HepG2 (cell line): ENCODE data around the gene ABCC1. TPM values are rescaled to one million over a fixed set of nuclear protein-coding genes. Genes with fewer than 3 reads are reported as not detected.

Source experiments
- ATAC-seq: fragments of 200-7000 bp; cut with Tn5 transposase; 3 replicates; pipeline ENCODE4 v1.9.1; 2020; ENCODE audit warnings: mild to moderate bottlenecking, moderate library complexity
- BruUV-seq: library from RNA; stranded (reverse); fragments of 400-500 nt; replicated peaks from 2 replicates; lab custom pipeline; 2021; lab: Mats Ljungman, UMichigan
- CTCF ChIA-PET: fragments of 300-600 bp; formaldehyde crosslinking; extraction: SDS; loops from one replicate; lab custom pipeline; 2021; ENCODE audit warnings: low total read pairs, inconsistent platforms, low intra/inter-chr PET ratio; lab: Yijun Ruan, JAX
- POLR2A ChIA-PET: fragments of 350-600 bp; sonication (Branson Sonifier 250); formaldehyde crosslinking; loops from one replicate; lab custom pipeline; 2020; ENCODE audit warnings: antibody characterized with exemption, inconsistent platforms; lab: Yijun Ruan, JAX
- DNase-seq: peaks from one replicate; pipeline ENCODE4 v3.0.0-alpha.2; 2015; ENCODE audit warnings: low spot score
- FAIRE-seq: peaks from 3 replicates; lab custom pipeline; 2011; peaks lifted over from hg19 to GRCh38; lab: Jason Lieb, UNC
- H2AFZ ChIP-seq: one replicate; pipeline ENCODE4 v1.6.1; 2011; ENCODE audit warnings: low read length, inconsistent platforms
- H3K27ac ChIP-seq: fragments of 300-600 bp; 3 replicates; pipeline ENCODE4 v1.8.0; 2011; ENCODE audit warnings: mixed run types, mild to moderate bottlenecking, mixed read lengths, low read length, inconsistent platforms; ENCODE audit not compliant: insufficient read depth; ENCODE audit errors: extremely low read length
- H3K27me3 ChIP-seq, 2 experiments: fragments of 200-600 bp in 1 of 2; 2 replicates in 1 of 2; 3 replicates in 1 of 2; pipeline versions ENCODE4 v1.6.0 to v1.8.0; 2011; ENCODE audit warnings: low read length in 2 of 2, mild to moderate bottlenecking in 2 of 2, moderate library complexity in 2 of 2, inconsistent platforms in 1 of 2; ENCODE audit not compliant: insufficient read depth in 2 of 2, control insufficient read depth in 1 of 2
- H3K36me3 ChIP-seq, 2 experiments: fragments of 200-600 bp in 1 of 2; replicated peaks in 1 of 2; 2 replicates in 1 of 2; 3 replicates in 1 of 2; pipeline versions ENCODE4 v1.5.1 to v1.8.0; 2011; ENCODE audit warnings: low read length in 2 of 2, inconsistent platforms in 1 of 2; ENCODE audit not compliant: insufficient read depth in 2 of 2, control insufficient read depth in 1 of 2
- H3K4me1 ChIP-seq: 2 replicates; pipeline ENCODE4 v1.5.1; 2012; ENCODE audit warnings: low read length, inconsistent platforms; ENCODE audit not compliant: insufficient read depth
- H3K4me2 ChIP-seq: 2 replicates; pipeline ENCODE4 v1.6.0; 2011; ENCODE audit warnings: low read depth, low read length, inconsistent platforms
- H3K4me3 ChIP-seq, 3 experiments: fragments of 200-600 bp in 1 of 3; sonication (generic), shearing (Covaris generic) in 1 of 3; replicated peaks in 1 of 3; 2 replicates each; pipeline ENCODE4 v1.5.1; 2011 to 2016; ENCODE audit warnings: low read length in 3 of 3, inconsistent platforms in 2 of 3, low read depth in 2 of 3, mild to moderate bottlenecking in 2 of 3, control low read depth in 1 of 3, mixed read lengths in 1 of 3; ENCODE audit not compliant: insufficient read depth in 1 of 3
- H3K79me2 ChIP-seq: one replicate; pipeline ENCODE4 v1.6.1; 2011; ENCODE audit warnings: low read length, inconsistent platforms; ENCODE audit not compliant: insufficient read depth
- H3K9ac ChIP-seq: 2 replicates; pipeline ENCODE4 v1.6.0; 2011; ENCODE audit warnings: mild to moderate bottlenecking, low read depth, low read length, inconsistent platforms; ENCODE audit not compliant: insufficient read depth
- H3K9me3 ChIP-seq: 2 replicates; pipeline ENCODE4 v1.5.1; 2012; ENCODE audit warnings: mild to moderate bottlenecking, low read length
- H4K20me1 ChIP-seq: 2 replicates; pipeline ENCODE4 v1.6.0; 2011; ENCODE audit warnings: inconsistent platforms, mild to moderate bottlenecking, low read length, moderate library complexity; ENCODE audit not compliant: insufficient read depth
- ATF7 ChIP-seq, 2 experiments: fragments of 450-650 bp in 1 of 2; sonication (generic) in 1 of 2; formaldehyde crosslinking in 1 of 2; IDR thresholded peaks; 2 replicates each; pipeline versions ENCODE4 v1.4.0 to v1.6.1; 2016 to 2020; ENCODE audit warnings: antibody characterized with exemption in 1 of 2, mild to moderate bottlenecking in 1 of 2, missing genetic modification reagents in 1 of 2
- ATM ChIP-seq: fragments of 450-650 bp; IDR thresholded peaks from 2 replicates; pipeline ENCODE4 v1.7.1; 2017; ENCODE audit warnings: mild to moderate bottlenecking, borderline replicate concordance
- CC2D1A ChIP-seq: sonication (generic); formaldehyde crosslinking; IDR thresholded peaks from 2 replicates; pipeline ENCODE4 v1.8.1; 2023; ENCODE audit warnings: mild to moderate bottlenecking, missing genetic modification reagents
- CHD4 ChIP-seq: fragments of 200-600 bp; sonication (generic); IDR thresholded peaks from 2 replicates; pipeline ENCODE4 v1.7.0; 2017; ENCODE audit warnings: mild to moderate bottlenecking, low read length, borderline replicate concordance
- DMAP1 ChIP-seq: IDR thresholded peaks from 2 replicates; pipeline ENCODE4 v1.6.1; 2016
- GABPA ChIP-seq, 2 experiments: IDR thresholded peaks; 2 replicates each; pipeline ENCODE4 v1.6.1; 2011 to 2016; ENCODE audit warnings: low read depth in 2 of 2, low read length in 1 of 2, missing biosample characterization in 1 of 2, missing genetic modification characterization in 1 of 2
- KLF11 ChIP-seq: IDR thresholded peaks from 2 replicates; pipeline ENCODE4 v1.6.1; 2016; ENCODE audit warnings: missing compliant biosample characterization
- MAZ ChIP-seq, 2 experiments: sonication (generic) in 1 of 2; formaldehyde crosslinking in 1 of 2; IDR thresholded peaks; 2 replicates each; pipeline versions ENCODE4 v1.5.0 to v1.6.1; 2012 to 2020; ENCODE audit warnings: low read depth in 2 of 2, mild to moderate bottlenecking in 2 of 2, borderline replicate concordance in 1 of 2, improper control_type of control experiment in 1 of 2, low read length in 1 of 2, missing genetic modification reagents in 1 of 2, moderate library complexity in 1 of 2
- NONO ChIP-seq, 2 experiments: fragments of 450-650 bp in 1 of 2; sonication (generic) in 1 of 2; formaldehyde crosslinking in 1 of 2; IDR thresholded peaks in 1 of 2; conservative IDR thresholded peaks in 1 of 2; 2 replicates each; pipeline versions ENCODE4 v1.6.1 to v1.8.0; 2017 to 2022; ENCODE audit warnings: mild to moderate bottlenecking in 1 of 2, missing genetic modification reagents in 1 of 2, moderate library complexity in 1 of 2
- SSRP1 ChIP-seq: IDR thresholded peaks from 2 replicates; pipeline ENCODE4 v1.6.1; 2016; ENCODE audit warnings: control low read depth
- TFAP4 ChIP-seq: sonication (generic); IDR thresholded peaks from 2 replicates; pipeline ENCODE4 v1.6.1; 2016; ENCODE audit warnings: low read depth, borderline replicate concordance
- ZMYM3 ChIP-seq: sonication (generic); formaldehyde crosslinking; IDR thresholded peaks from 2 replicates; pipeline ENCODE4 v1.5.1; 2020; ENCODE audit warnings: mild to moderate bottlenecking, missing genetic modification reagents
- ZNF12 ChIP-seq: sonication (generic); formaldehyde crosslinking; IDR thresholded peaks from 2 replicates; pipeline ENCODE4 v1.5.0; 2020; ENCODE audit warnings: missing genetic modification reagents
- ZNF207 ChIP-seq: fragments of 450-650 bp; IDR thresholded peaks from 2 replicates; pipeline ENCODE4 v1.6.1; 2016; ENCODE audit warnings: antibody characterized with exemption, borderline replicate concordance
- ZNF282 ChIP-seq: fragments of 450-650 bp; IDR thresholded peaks from 2 replicates; pipeline ENCODE4 v1.6.1; 2018; ENCODE audit not compliant: partially characterized antibody
- ZNF546 ChIP-seq: sonication (generic); formaldehyde crosslinking; conservative IDR thresholded peaks from 2 replicates; pipeline ENCODE4 v1.8.1; 2023; ENCODE audit warnings: mild to moderate bottlenecking, missing genetic modification reagents
- WGBS: methylation state at CpG from one replicate; pipeline ENCODE4 v1.1.6; 2017; ENCODE audit warnings: low lambda C conversion rate; 5-methylcytosine and 5-hydroxymethylcytosine counted together
- in situ Hi-C: cut with HindIII; loops from 2 replicates; pipeline ENCODE4 v1.10.0; 2017; ENCODE audit warnings: low pct_unique_long_range_greater_than_20kb; ENCODE audit not compliant: extremely low pct_ligation_motif_present
- intact Hi-C: fragments of 100-400 bp; cut with micrococcal nuclease; formaldehyde crosslinking; loops from one replicate; pipeline ENCODE4 v1.10.0; 2022; ENCODE audit not compliant: unreplicated experiment
- polyA plus RNA-seq, 8 experiments: library from polyadenylated mRNA; depleted of rRNA in 3 of 8; stranded (reverse) in 7 of 8; unstranded in 1 of 8; fragments of >200 nt; fragmentation: Illumina TruSeq in 4 of 8; extraction: Trizol in 4 of 8; gene quantifications; 2 replicates each; pipeline versions ENCODE4 v1.2.1 to v1.2.3, GENCODE V29; 2011 to 2016; ENCODE audit warnings: low read depth in 4 of 8, missing spikeins in 1 of 8, mixed read lengths in 1 of 8; ENCODE audit not compliant: insufficient read depth in 1 of 8
- total RNA-seq, 5 experiments: library from RNA; depleted of rRNA; stranded (reverse); fragments of >200 nt; fragmentation: Illumina TruSeq; extraction: Trizol; gene quantifications; 2 replicates each; pipeline ENCODE4 v1.2.3, GENCODE V29; 2016; ENCODE audit warnings: low read depth in 1 of 5
- TF ChIP-seq, protein P1 (sequence below): sonication (generic); formaldehyde crosslinking; IDR thresholded peaks from 2 replicates; pipeline ENCODE4 v1.4.0; 2020; ENCODE audit warnings: missing genetic modification reagents, low read depth, mild to moderate bottlenecking, borderline replicate concordance

ABCC1 gene
- total and polyA plus RNA-seq, 2 of the 13 experiments (the other 11 are each of a cell fraction or from before 2014, with no cell fraction given), result 13.0 to 30.6 TPM

GRCh38 chr16:16155234-16155633 lies 205.8 kb downstream of the ABCC1 start:
- CTCF ChIA-PET, result no interaction called here
- peaks cover 12% of the 10 kb centered on the region for H3K4me1 ChIP-seq
- H2AFZ ChIP-seq, result no peak overlapping the region
- no TSS peak for BruUV-seq
- H3K4me3 ChIP-seq, result no peak overlapping the region
- peaks cover 14% of the 10 kb centered on the region; the same call in 1 of the 2 replicates for H3K9me3 ChIP-seq
- H3K27ac ChIP-seq, result no peak overlapping the region
- no peak for FAIRE-seq
- in situ Hi-C loops, result no loop called here
- peaks cover 51 to 85% of the 10 kb centered on the region in 2 experiments for H3K36me3 ChIP-seq
- H3K27me3 ChIP-seq, result no peaks in the 10 kb centered on the region
- no peaks in the 10 kb centered on the region for H4K20me1 ChIP-seq
- H3K79me2 ChIP-seq, result no peaks in the 10 kb centered on the region
- 93% methylated on average over 3 of the region's 3 CpGs for WGBS
- ATAC-seq, result no peak
- DNase-seq, result no peak
- POLR2A ChIA-PET, result no interaction called here
- no peak overlapping the region for H3K4me2 ChIP-seq
- intact Hi-C loops, result no loop called here
- no peak overlapping the region for H3K9ac ChIP-seq
- TF ChIP-seq ZNF207, result peak; percentile 19; the same call in 1 of the 2 replicates
- TF ChIP-seq ZNF282, result peak; percentile 20
- TF ChIP-seq NONO (IDR thresholded peaks at IDR 0.05), result no peak
- TF ChIP-seq NONO (CRISPR knock-in tag; conservative IDR thresholded peaks at IDR 0.05), result 0 out of 2 replicates have a peak, but pooled peaks have one; percentile 8
- TF ChIP-seq ZNF546, result no peak
- peak; percentile 75; the same call in 1 of the 2 replicates for TF ChIP-seq ATM
- TF ChIP-seq, all 625 proteins: peak for 4

DNA sequence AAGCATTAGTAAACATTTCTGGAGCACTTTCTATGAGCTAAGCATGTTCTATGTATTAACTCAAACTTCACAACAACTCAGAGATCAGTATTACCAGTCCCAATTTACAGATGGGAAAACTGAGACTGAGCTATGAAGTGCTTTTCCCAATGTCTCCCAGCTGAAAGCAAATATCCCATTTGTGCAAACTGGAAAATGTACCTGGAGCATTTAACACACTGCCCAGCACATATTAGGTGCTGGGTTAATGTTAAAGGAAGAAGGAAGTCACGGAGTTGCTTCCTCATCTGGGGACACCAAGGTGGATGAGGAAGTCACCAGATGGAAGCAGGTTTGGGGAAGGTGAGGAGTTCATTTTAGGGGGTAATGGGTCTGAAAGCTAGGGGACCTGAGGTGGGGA lies 207.8 kb downstream of the ABCC1 start:
- 100% methylated on average over 1 of the region's 1 CpG for WGBS
- Histone ChIP-seq H3K79me2 (no peaks in the 10 kb centered on the region), H3K4me2 (no peak overlapping the region), H3K9me3 (peaks cover 14% of the 10 kb centered on the region; the same call in 1 of the 2 replicates), H2AFZ (no peak overlapping the region), H4K20me1 (no peaks in the 10 kb centered on the region), H3K36me3 (peaks cover 49 to 90% of the 10 kb centered on the region in 2 experiments), H3K4me3 (no peak overlapping the region), H3K27me3 (no peaks in the 10 kb centered on the region), H3K27ac (no peak overlapping the region), H3K9ac (no peak overlapping the region), H3K4me1 (no peaks in the 10 kb centered on the region)
- in situ Hi-C loops (no loop called here), intact Hi-C loops (no loop called here)
- FAIRE-seq, result no peak
- BruUV-seq, result no TSS peak
- ChIA-PET POLR2A (no interaction called here), CTCF (no interaction called here)
- DNase-seq, result no peak
- ATAC-seq, result no peak
- no peak for TF ChIP-seq KLF11
- peak; percentile 72 for TF ChIP-seq ZMYM3 (CRISPR knock-in tag)
- TF ChIP-seq MAZ (IDR thresholded peaks at IDR 0.05; ENCODE audit: borderline replicate concordance, low read depth, low read length), result no peak
- no peak for TF ChIP-seq MAZ (CRISPR knock-in tag; IDR thresholded peaks at IDR 0.05; ENCODE audit: low read depth)
- TF ChIP-seq TFAP4, result no peak
- no peak for TF ChIP-seq DMAP1
- peak; percentile 64; the same call in 1 of the 2 replicates for TF ChIP-seq CHD4
- TF ChIP-seq CC2D1A (CRISPR knock-in tag), result no peak
- no peak for TF ChIP-seq ATF7 (IDR thresholded peaks at IDR 0.05)
- TF ChIP-seq ATF7 (CRISPR knock-in tag; IDR thresholded peaks at IDR 0.05), result no peak
- no peak for TF ChIP-seq GABPA (IDR thresholded peaks at IDR 0.05; ENCODE audit: low read depth, low read length)
- no peak for TF ChIP-seq GABPA (CRISPR knock-in tag; IDR thresholded peaks at IDR 0.05; ENCODE audit: low read depth)
- no peak for TF ChIP-seq ZNF12
- no peak for TF ChIP-seq SSRP1 (CRISPR knock-in tag)
- TF ChIP-seq, protein P1, sequence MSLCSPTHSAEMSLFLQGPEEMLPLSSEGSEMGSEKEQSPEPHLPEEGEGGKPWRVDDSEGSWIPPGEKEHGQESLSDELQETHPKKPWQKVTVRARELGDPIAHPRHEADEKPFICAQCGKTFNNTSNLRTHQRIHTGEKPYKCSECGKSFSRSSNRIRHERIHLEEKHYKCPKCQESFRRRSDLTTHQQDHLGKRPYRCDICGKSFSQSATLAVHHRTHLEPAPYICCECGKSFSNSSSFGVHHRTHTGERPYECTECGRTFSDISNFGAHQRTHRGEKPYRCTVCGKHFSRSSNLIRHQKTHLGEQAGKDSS (CRISPR knock-in tag), result no peak
